LoVo (cell line): ENCODE measurements around the gene HBS1L.

Experiments used
- DNase-seq: peaks from one replicate; pipeline ENCODE4 v3.0.0-alpha.2; 2016; ENCODE audit warnings: low spot score

The HBS1L gene

DNA sequence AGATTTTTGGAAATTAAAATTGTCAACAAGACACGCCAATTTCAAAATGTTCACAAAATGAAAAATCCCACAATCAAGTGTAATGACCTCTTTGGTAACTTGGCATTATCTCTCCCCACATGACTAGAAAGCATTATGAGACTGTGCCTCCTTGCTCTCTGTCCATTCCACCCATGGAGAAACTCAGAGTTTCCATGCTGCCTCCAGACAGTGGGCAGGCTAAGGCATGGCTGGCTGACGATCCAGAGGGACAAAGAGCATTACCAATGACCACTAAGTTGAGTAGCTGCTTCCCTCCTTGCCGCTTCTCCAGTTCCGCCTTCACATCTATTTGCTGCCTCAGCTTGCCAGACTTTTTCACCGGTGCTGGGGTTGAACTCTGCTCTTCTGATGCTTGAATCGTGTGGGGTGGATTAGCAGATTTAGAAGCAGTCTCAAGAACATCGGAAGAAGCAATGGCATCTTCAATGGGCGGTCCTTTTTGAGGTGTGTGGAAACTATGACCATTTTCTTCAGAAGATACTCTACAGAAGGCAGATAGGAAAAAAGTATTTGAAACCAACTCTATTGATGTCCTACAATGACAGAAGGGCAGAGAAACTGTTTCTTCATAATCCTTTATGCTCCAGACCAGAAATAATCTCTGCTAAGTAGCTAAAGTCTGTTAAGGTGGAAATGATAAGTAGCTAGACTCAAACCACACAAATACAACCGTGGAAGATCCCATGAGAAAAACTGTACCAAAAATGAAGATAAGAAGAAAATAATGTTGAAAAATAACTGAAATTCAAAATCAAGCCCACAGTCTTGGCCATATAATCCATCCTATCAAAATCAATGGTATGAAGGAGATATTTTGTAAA, 57.3 kb downstream of the HBS1L start:
- no peak for DNase-seq

DNA sequence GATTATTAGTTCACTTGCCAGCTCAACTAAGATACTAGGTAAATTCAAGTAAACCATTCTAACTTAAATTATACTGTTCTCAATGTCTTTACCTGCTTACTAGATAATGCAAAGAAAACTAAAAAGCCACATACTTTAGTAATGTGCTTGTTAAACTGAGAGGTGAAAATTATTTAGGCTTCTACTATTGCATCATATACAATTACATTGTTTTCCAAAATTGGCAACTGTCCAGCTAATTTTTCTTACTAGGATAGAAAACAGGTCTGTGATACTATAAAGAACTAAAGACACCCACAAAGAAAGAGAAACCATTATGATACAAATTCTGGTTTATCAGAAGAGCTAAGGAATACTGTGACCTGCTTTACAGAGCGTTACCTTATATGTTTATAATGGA, 59.1 kb downstream of the HBS1L start:
- DNase-seq = no peak

DNA sequence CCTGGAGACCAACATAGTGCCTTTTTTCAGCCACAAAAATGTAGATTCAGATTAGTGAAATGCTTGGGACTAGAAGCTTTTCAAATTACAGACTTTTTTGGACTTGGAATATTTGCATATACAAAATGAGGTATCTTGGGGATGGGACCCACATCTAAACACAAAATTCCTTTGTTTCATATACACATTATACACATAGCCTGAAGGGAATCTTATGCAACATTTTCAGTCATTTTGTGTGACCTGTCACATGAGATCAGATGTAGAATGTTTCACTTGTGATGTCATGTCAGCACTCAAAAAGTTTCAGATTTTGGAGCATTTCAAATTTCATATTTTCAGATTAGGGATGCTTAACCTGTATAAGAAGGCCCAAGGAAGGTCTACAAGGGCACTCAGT, 60.2 kb downstream of the HBS1L start:
- no peak for DNase-seq

DNA sequence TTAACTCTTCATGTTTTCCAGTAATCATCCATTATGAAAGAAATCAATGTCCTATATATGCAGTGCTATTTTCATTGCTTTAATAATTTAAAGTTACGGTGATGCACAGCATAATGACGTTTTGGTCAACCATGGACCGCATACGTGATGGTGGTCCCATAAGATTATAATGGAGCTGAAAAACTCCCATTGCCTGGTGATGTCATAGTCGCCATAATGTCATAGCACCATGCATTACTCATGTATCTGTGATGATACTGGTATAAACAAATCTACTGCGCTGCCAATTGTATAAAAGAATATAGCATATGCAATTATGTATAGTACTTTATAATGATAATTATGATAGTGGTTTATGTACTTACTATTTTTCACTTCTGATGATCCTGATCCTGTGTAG, 62.5 kb downstream of the HBS1L start:
- DNase-seq = no peak

DNA sequence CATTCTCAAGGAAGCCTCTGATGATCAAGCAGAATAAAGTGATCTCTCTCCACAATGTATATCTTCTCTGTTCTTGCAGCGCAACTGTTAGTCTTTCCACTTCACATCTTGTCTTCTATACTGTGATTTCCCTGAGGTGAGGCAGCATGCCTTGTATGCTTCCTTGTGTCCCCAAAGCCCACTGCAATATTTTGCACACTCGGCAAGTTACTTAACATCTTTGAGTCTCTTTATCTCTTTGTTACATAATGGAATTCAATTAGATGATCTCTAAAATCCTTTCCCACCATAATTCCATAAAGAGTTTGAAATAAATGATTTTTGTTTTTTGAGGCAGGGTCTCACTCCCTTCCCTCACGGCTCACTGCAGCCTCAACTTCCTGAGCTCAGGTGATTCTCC, 64.4 kb downstream of the HBS1L start:
- DNase-seq = no peak

DNA sequence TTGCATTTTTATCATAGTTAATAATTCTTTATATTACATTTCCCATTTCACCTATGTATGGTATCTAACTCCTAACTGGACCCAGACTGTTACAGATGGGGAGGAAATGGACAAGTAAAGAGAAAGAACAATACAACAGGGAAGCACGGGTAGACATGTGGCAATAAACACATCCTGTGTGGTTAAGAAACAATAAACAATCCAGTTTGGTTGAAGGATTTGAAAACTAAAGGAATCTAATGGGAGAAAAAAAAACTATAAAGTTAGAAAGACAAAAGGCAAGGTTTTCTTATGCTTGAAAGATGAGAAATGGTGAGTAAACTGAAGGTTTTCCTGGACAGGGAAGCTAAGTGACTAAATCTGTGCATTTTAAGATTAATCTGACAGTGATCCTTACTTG, 69.8 kb downstream of the HBS1L start:
- no peak for DNase-seq

DNA sequence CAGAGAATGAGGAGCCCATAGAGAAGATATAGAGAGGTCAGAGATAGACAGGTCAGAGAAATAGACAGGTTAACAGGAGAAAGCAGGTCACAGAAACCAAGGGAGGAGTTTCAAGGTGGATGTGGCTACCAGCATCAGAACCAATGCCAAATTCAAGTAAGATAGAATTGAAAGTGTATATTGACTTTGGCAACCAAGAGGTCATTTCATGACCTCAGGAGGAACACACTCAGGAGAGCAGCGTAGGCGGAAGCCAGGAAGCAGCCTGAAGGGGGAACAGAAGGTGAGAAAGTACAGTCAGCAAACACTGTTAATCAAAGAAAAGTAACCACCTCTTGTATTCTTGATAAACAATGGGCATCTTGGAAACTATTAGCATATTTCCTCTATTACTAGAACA, 70.8 kb downstream of the HBS1L start:
- DNase-seq = no peak

DNA sequence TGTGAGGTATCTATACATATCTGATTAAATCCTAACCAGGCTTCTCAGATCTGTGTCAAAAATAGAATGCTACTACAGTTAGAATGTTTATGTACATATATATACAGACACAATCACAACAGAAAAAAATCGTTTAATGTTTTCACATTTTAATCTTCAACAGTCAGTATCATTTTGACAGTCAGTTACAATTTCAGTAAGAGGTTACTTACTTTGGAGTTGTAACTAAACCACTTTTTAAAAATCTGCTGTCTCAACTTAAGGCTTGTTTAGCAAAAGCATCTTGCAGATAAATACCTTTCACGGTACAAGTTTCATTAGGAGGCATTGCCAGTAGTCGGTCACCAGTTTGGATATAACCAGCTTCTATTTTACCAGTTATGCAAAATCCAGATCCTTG, 72.5 kb downstream of the HBS1L start:
- no peak for DNase-seq

DNA sequence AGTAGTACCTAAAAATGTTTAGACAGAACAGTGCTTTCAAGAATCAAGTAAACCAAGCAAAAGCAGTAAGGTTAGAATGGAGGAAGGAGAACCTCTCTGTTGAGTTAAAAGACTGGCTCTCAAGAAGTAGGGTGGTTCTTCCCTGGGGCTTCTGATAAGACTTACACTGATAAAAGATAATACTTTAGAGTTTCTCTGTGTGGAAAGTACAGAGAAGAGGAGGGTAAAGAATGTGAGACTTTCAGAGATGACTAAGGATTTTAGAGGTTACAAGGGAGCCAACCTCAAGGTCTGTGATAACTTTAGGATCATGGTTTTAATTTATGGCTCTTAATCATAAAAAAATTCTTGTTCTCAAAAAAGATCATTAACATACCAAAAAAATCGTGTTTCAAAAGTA, 73.8 kb downstream of the HBS1L start:
- DNase-seq = no peak

DNA sequence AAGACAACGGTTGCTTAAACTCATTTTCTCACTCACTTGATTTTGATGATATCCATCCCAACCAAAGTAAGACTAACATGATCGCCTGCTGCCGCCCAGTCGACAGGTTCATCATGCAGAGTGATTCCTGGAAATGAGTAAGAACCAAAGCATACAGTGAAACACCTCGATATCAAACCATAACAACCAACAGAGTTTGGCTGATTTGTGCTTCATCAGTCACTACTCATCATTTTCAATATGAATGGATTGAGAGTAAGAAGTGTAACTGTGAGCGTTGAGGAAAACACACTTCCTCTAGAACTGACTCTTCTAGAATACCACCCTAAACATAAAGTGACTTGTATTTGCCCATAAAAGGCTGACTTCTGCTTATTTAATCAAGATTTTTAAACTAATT, 75.5 kb downstream of the HBS1L start:
- DNase-seq = no peak

DNA sequence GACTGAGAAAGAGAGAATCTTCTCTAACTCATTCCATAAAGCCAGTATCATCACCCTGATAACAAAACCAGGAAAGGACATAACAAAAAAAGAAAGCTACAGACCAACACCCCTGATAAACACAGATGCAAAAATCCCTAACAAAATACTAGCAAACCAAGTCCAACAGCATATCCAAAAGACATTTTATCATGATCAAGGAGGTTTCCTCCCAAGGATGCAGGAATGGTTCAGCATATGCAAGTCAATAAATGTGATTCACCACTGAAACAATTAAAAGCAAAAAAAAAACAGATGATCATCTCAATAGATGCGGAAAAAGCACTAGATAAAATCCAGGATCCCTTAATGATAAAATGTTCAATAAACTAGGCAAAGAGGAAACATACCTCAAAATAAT, 80.3 kb downstream of the HBS1L start:
- DNase-seq = no peak

DNA sequence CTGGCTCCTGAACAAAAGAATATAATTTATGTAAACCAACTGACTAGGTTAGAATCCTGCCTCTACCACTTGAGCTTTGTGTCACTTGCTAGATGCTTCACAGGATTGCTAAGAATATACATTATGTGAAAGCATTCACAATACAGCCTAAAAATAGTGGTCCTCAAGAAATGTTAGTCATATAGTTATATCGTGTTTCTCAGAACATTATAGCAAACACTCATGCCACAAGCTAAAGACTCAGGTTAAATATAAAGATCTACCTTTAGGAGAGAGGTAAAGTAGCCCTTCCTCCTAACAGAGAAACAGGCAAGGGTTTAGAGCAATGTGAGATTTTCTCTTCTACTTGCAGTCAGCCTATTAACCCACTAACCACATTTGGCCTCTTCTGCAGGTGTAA, 86.9 kb downstream of the HBS1L start:
- no peak for DNase-seq

DNA sequence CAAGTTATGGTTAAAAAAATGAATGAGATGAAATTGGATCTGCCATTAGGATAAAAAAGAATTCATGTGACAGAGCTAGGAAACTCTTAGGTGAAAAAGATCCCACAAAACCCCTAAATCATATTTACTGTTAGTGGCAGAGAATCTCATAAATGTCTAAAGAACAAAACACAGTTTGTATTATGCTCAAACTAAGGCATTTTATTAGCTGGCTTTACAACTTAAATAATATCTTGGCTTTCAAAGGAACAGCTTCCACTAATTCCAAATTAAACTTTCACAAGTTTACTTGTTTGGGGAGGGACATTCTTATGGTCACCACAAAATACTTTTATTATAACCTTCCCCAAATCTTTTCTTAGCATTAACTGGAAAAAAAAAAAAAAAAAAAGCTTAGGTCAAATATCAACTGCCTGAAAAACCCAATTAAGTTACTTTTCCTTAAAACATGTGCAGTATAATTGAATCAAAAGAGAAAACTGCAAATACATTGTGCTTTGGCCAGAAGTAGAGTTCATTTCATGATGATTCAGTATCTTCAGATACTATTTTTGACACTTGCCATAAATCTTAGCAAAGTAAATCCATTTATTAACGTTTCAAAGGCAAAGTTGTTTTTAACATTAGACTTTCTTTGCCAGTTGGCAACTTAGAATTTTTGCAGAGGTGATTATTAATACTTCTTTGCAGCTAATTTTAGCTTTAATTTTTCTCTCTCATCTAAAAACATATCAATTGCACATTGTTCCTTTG, 90.0 kb downstream of the HBS1L start:
- DNase-seq = no peak

DNA sequence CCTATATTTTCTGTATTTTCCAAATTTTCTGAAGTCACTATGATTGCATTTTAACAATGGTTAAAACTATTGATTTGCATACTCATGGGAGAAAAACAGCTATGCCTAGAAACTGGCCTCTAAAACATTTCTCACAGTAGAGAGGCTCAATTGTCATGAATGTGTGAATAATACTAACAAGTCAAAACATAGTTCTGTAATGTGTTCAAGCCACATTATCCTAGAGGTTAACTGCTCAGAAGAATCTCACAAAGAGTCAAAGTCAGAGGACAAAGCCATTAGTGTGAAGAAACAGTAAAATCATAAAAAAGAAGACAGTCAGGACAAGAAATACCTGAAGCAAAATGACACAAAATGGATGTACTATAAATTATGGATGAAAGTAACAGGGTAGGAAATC, 92.2 kb downstream of the HBS1L start:
- DNase-seq = no peak

DNA sequence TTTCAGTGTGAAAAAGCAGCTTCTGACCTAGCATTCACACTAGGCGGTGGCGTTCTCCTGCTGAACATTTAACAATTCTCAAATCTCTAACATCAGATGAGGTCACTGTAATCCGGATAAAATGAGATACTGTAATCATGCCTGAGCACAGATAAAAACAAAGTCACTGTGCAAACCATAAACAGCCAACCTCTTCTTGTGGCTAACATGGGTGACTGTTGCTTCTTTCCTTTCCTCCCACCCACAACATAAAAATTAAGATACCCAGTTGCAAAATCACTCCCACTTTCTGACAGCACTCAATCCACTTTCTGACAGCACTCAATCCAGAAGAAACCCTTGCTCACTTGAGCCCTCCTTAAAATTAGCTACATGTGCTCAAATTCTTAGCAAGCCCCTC, 93.3 kb downstream of the HBS1L start:
- DNase-seq = no peak

DNA sequence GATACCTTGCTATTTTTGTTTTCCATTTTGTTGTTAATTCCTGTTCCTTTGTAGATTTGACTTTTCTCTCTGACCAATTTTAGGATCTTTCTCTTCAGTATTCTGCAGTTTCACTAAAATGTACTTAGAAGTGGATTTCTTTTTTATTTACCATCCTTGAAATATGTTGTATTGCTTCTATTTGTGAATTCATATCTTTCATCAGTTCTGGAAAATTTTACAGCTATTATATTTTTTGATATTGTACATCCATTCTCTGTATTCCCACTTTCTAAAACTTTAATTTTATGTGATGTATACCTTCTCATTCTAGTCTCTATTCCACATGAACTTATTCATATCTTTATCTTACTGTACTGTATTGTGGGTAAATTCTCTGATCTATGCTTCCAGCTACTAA, 95.0 kb downstream of the HBS1L start:
- DNase-seq = no peak

DNA sequence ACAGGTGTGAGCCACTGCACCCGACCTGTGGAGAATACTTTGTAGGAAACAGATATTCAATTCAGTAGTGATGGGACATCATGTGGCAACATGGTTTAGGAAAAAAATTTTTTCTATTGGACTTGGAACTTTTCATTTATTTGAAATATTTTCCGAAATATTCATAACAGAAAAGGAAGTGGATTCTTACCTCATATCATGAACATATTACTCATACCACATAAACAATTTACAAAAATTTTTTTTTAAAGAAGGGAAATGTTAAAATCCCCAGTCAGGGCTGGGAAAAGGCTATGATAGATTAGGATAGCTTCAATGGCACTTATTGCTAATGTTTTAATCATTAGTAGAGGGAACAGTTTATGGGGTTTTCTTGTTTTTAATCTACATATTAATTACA, 97.9 kb downstream of the HBS1L start:
- DNase-seq = no peak

DNA sequence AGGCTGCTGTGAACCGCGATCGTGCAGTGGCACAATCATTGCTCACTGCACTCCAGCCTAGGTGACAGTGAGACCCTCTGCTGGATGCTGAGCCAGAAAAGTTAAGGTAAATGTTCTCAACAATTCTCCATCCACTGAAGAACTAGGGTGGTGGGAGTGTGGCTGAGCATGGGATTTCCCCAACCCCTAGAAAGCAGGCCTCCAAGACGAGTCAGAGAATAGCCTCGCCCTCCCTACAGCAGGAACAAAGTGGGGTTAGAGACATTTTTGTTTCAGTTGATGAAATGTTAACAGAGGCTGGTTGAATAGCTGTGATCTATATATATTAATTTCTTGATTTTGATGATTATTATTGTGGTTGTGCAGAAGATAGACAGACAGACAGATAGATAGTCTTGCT, 98.6 kb downstream of the HBS1L start:
- DNase-seq = no peak

DNA sequence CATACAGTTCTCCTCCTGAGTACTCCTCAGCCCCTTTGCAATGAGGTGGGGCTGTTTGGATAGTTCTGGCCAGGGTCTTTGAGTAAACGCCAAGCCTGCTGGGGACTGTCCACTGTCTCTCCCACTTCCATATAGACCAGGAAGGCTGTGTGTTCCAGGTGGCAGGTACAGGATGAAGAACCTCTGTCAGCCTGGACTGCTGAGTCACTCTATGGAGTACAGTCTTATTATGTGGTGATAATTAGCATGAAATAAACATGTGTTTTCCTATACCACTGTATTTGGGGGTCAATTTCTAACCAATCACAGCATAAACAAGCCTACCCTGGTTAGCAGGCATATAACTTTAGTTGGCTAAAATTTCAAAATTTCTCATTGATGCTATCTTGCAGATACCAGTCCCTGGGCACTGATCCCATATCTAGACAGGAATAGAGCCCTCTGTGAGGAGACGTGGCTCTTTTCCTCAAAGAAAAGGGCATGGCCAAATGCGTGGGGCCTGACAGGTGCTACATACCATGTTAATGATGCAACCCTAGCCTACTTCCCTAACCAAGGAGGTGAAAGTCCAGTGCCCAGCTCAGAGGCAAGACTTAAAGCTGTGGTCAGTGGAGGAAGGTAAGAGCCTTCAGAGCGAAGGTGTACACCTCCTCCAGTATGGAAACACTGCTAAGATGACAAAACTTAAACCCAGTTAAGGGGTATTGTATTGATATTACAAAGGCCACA, 100.2 kb downstream of the HBS1L start:
- DNase-seq = peak; percentile 5

DNA sequence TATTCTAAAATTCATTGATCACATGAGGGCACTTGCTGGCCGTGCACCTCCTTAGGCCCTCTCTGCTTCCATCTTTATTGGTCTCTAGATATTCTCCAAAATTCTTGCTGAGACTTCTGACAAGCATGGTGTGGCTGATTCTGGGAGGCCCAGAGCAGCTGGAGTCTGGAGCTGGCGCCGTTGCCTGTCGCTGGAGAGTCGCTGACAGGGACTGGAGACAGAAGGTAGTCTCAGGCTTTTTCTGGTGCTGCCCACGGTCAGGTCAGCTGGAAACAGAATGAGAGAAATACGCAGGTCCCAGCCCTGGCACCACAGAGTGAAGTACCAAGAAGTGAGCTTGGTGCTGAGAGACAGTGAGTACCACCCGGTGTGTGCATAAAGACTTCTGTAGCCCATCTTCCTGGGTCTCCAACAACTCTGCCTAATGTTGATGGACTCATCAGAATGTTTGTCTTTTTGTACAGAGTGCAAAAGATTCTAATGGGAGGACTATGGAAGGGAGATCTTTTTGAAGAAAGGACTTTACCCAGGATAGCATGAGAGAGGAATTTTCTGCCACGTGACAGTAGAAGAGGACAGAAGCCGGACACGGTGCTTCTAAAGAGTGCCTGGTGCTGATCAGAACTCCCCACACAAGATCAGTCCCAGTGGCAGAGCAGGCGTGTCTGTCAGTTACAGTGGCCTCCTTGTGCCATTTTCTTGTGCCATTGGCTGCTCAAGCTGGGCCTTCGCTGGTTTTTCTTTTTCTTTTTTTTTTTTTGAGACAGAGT, 102.9 kb downstream of the HBS1L start:
- DNase-seq = no peak

DNA sequence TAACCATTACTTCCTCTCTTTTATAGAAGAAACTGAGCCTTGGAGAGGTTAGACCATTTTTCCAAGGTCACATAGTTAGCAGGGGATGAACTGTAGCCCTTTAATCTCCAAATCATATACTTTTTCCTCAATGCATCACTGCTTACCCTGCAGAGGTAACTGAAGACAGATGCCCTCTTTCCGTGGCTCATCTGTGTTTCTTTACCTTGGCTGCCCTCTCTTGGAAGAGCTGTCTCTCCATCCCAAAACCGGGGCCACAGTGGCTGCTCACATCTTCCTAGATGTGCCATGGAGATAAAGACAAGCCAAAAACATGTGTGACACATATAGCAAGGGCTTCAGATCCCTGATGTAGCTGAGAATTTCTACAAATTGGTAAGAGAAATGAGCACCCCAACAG, 104.1 kb downstream of the HBS1L start:
- no peak for DNase-seq

DNA sequence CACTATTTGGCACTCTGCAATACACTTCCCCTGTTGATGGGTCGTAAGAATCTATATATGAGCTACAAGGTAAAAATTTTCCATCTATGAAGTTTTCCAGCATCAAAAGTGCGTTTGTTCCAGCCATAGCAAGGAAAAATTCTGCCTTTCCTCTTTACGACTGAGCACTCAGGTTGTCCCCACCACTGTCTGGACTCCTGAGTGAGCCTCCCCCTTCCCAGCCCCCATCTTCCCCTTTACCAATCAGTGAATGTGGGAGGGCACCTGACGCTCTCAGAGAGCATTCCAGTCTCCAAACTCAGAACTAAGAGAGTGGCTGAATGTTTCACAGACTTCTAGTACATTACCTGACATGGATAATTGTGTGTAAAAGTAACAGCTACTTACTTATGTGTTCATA, 104.7 kb downstream of the HBS1L start, which contains the start of gene ALDH8A1:
Gene ALDH8A1, minus strand, starts transcription at position 175 of the 400 bp plus-strand sequence. Its CDS starts 48 bp downstream, at position 127.
- DNase-seq = no peak
